Stimulated activated CD4-positive, alpha-beta T cell treated with anti-CD3 and anti-CD28 coated beads, Interleukin-4, amount 100 ng/mL, for 1 hour (primary cell): Measurements from ENCODE around the gene HASPIN.

Experiments
- DNase-seq: peaks from one replicate; pipeline ENCODE4 v3.0.0-alpha.2; 2020

Gene HASPIN

GRCh38 chr17:3723556-3724377 is at the start of gene HASPIN:
HASPIN (plus strand) TSS chr17:3723903; CDS start chr17:3723936, 33 bp downstream.
- DNase-seq = peak; percentile 92

- no peak for DNase-seq
Observed at GRCh38 chr17:3675886-3676285, 47.8 kb upstream of the HASPIN start.

GRCh38 chr17:3678095-3678820 is 45.4 kb upstream of the HASPIN start:
- no peak for DNase-seq

- DNase-seq = no peak
Observed at GRCh38 chr17:3678821-3679530, 44.7 kb upstream of the HASPIN start.

GRCh38 chr17:3679531-3680126 is 44.1 kb upstream of the HASPIN start:
- no peak for DNase-seq

GRCh38 chr17:3681057-3681456 is 42.6 kb upstream of the HASPIN start:
- no peak for DNase-seq

GRCh38 chr17:3681565-3681964 is 42.1 kb upstream of the HASPIN start:
- DNase-seq = no peak

- no peak for DNase-seq
Observed at GRCh38 chr17:3682033-3682432, 41.7 kb upstream of the HASPIN start.

GRCh38 chr17:3683054-3683511 is 40.6 kb upstream of the HASPIN start:
- DNase-seq = peak; percentile 56

GRCh38 chr17:3685174-3685573 is 38.5 kb upstream of the HASPIN start:
- DNase-seq = no peak

- DNase-seq = no peak
Observed at GRCh38 chr17:3688027-3688553, 35.6 kb upstream of the HASPIN start.

GRCh38 chr17:3688852-3689261 is 34.8 kb upstream of the HASPIN start:
- no peak for DNase-seq

GRCh38 chr17:3689262-3690093 is 34.2 kb upstream of the HASPIN start:
- no peak for DNase-seq

- no peak for DNase-seq
Observed at GRCh38 chr17:3690094-3690715, 33.5 kb upstream of the HASPIN start.

GRCh38 chr17:3691617-3692067 is 32.1 kb upstream of the HASPIN start:
- DNase-seq = no peak

GRCh38 chr17:3692346-3692745 is 31.4 kb upstream of the HASPIN start:
- DNase-seq = no peak

- no peak for DNase-seq
Observed at GRCh38 chr17:3693141-3693540, 30.6 kb upstream of the HASPIN start.

- DNase-seq = no peak
Observed at GRCh38 chr17:3693829-3694231, 29.9 kb upstream of the HASPIN start.

- DNase-seq = no peak
Observed at GRCh38 chr17:3695129-3695722, 28.5 kb upstream of the HASPIN start.

GRCh38 chr17:3695723-3696411 is 27.8 kb upstream of the HASPIN start, which contains the start of gene P2RX5:
P2RX5 (minus strand) TSS chr17:3696155; CDS start chr17:3696005, 150 bp downstream.
- DNase-seq = peak; percentile 40
